Neural crest cell (in vitro differentiated cells): Measurements from ENCODE around the gene CLPSL2. TPM values are rescaled to one million over a fixed set of nuclear protein-coding genes. Genes with fewer than 3 reads are reported as not detected.

Experiments used
- DNase-seq: peaks from one replicate; pipeline ENCODE4 v3.0.0; 2021; ENCODE audit warnings: low read depth, mixed read lengths, low spot score
- H3K27ac Mint-ChIP-seq: one replicate; pipeline ENCODE4 v1.8.0; 2021; ENCODE audit warnings: mild to moderate bottlenecking, mixed read lengths; ENCODE audit not compliant: unreplicated experiment
- H3K27me3 Mint-ChIP-seq: 2 replicates; pipeline ENCODE4 v1.8.0; 2021; ENCODE audit warnings: low read depth, mild to moderate bottlenecking, mixed read lengths
- H3K36me3 Mint-ChIP-seq: 2 replicates; pipeline ENCODE4 v1.8.0; 2021; ENCODE audit warnings: low read depth, mild to moderate bottlenecking, mixed read lengths
- H3K4me1 Mint-ChIP-seq: 2 replicates; pipeline ENCODE4 v1.8.0; 2021; ENCODE audit warnings: mixed read lengths
- H3K4me3 Mint-ChIP-seq: one replicate; pipeline ENCODE4 v1.8.0; 2021; ENCODE audit warnings: mild to moderate bottlenecking, mixed read lengths
- H3K9me3 Mint-ChIP-seq: 2 replicates; pipeline ENCODE4 v1.8.0; 2021; ENCODE audit warnings: mixed read lengths
- total RNA-seq: library from RNA; stranded (reverse); gene quantifications from 2 replicates; pipeline ENCODE4 v1.2.1, GENCODE V29; 2021
- TF ChIP-seq, protein P1 (sequence below): fragments of 200-600 bp; sonication (generic); conservative IDR thresholded peaks from 2 replicates; pipeline ENCODE4 v1.5.0; 2021; ENCODE audit warnings: antibody characterized with exemption, mild to moderate bottlenecking

Gene CLPSL2
- total RNA-seq, 1 donor from 2014 or later = not detected

DNA sequence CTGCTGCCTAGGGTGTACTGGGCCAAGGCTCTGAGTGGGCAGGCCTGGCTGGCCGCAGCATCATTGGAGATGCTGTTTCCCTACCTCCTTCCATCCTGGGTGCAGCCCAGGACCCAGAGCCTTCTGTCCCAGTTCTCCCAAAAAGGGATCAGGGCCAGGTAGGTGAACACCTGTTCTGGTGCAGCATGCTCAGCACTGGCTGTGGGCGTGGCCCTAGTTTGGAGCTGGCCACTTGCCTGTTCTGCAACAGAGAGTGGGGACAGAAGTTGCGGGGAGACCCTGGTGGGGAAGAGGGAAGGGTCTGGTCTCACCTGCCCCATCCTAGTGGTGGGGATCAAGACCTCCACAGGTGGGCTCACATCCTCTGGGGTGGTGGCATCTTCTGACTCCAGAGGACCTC, 40.9 kb upstream of the CLPSL2 start:
- no peaks in the 10 kb centered on the region for H3K27me3 Mint-ChIP-seq
- H3K4me3 Mint-ChIP-seq = no peak overlapping the region
- no peaks in the 10 kb centered on the region for H3K36me3 Mint-ChIP-seq
- H3K4me1 Mint-ChIP-seq = peaks cover 46% of the 10 kb centered on the region
- H3K27ac Mint-ChIP-seq = no peak overlapping the region
- TF ChIP-seq, protein P1, sequence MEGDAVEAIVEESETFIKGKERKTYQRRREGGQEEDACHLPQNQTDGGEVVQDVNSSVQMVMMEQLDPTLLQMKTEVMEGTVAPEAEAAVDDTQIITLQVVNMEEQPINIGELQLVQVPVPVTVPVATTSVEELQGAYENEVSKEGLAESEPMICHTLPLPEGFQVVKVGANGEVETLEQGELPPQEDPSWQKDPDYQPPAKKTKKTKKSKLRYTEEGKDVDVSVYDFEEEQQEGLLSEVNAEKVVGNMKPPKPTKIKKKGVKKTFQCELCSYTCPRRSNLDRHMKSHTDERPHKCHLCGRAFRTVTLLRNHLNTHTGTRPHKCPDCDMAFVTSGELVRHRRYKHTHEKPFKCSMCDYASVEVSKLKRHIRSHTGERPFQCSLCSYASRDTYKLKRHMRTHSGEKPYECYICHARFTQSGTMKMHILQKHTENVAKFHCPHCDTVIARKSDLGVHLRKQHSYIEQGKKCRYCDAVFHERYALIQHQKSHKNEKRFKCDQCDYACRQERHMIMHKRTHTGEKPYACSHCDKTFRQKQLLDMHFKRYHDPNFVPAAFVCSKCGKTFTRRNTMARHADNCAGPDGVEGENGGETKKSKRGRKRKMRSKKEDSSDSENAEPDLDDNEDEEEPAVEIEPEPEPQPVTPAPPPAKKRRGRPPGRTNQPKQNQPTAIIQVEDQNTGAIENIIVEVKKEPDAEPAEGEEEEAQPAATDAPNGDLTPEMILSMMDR = no peak
- DNase-seq = no peak
- no peaks in the 10 kb centered on the region for H3K9me3 Mint-ChIP-seq

DNA sequence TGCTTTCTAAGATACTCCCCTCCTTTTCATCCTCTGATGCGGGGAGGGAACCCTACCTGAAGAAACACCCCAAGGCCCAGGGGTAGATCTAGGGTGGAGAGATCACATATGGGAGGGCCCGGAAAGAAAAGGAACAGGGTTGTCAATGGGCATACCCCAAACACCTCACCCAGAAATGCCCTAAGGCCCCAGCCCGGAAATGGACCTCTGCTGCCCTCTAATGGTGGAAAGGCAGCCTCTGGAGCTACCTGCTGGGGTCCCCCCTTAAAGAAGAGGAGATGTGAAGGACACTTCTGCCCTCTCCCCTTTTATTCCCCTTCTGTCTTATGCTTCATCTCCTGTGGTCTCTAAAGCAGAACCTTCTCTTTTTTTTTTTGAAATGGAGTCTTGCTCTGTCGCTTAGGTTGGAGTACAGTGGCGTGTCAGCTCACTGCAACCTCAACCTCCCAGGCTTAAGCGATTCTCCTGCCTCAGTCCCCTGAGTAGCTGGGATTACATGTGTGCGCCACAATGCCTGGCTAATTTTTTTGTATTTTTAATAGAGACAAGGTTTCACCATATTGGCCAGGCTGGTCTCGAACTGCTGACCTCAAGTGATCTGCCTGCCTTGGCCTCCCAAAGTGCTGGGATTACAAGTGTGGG, 40.0 kb upstream of the CLPSL2 start:
- Mint-ChIP-seq H3K36me3 (no peaks in the 10 kb centered on the region), H3K27ac (no peak overlapping the region), H3K4me1 (peaks cover 48% of the 10 kb centered on the region), H3K4me3 (peak overlapping the region; percentile 72), H3K27me3 (no peaks in the 10 kb centered on the region), H3K9me3 (no peaks in the 10 kb centered on the region)
- TF ChIP-seq, protein P1 = peak; percentile 91
- peak; percentile 79 for DNase-seq

DNA sequence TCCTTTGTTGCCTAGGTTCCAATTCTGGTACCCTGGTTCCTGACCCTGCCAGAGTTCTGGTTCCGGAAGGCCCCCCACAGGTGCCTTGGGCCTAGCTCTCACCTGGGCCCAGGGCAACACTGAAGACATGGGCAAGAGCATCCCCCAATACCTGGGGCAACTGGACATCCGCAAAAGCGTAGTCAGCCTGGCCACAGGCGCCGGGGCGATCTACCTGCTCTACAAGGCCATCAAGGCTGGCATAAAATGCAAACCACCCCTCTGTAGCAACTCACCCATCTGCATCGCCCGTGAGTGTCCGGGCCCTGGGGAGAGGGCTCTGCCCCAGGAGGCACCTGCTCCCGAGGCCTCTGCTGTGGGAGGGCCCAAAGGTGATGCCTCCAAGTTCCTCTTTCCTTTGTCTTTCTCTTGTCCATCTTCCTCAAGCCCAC, 39.4 kb upstream of the CLPSL2 start, which contains the start of gene ARMC12:
TSS of gene ARMC12 (plus strand) at position 51 of the 431 bp plus-strand sequence. CDS start at position 128, 77 bp downstream.
- Mint-ChIP-seq H3K36me3 (no peaks in the 10 kb centered on the region), H3K4me3 (peak within 1 kb of the TSS; percentile 72)
- TF ChIP-seq, protein P1 = no peak

DNA sequence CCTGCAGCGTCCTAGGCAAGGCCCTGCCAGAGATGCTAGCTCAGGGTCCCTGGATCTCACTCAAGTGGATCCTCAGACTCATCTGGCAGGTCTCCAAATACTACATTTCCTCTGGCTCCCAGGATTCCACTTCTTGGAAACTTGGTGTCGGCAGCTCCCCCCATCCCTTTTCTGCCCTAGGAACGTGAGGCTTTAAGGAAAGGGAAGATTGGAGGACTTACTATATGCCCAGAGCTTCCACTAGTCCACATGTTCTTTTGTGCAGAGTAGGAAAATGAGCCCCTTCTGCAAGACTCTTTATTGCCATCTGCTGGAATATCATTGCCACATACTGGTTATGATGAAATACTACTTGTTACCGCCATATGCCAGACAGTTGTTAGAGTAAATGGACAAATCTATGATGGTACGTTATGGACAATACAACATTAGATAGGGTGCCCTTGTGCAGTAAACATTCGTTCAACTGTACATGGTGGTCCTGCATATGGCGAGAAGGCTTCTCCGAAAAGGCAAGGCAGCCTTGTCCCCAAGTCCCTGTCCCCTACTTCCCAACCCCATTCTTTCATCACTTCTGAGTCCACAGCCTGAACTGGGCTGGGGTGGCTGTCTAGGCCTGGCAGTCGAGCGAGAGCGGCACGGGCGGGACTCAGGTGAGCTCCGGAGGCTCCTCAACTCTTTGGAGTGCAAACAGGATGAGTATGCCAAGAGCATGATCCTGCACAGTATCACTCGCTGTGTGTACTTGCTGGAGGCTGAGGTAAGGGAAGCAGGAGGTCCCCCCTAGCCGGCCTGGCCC, 38.8 kb upstream of the CLPSL2 start:
- H3K9me3 Mint-ChIP-seq = no peaks in the 10 kb centered on the region
- H3K36me3 Mint-ChIP-seq = no peaks in the 10 kb centered on the region
- H3K4me1 Mint-ChIP-seq = peaks cover 44% of the 10 kb centered on the region
- no peak overlapping the region for H3K27ac Mint-ChIP-seq
- no peaks in the 10 kb centered on the region for H3K27me3 Mint-ChIP-seq
- TF ChIP-seq, protein P1 = peak; percentile 85
- peak overlapping the region; percentile 64 for H3K4me3 Mint-ChIP-seq
- no peak for DNase-seq

More for the DNA sequence above, 39.4 kb upstream of the CLPSL2 start, which contains the start of gene ARMC12:
- no peak within 1 kb of the TSS for H3K27ac Mint-ChIP-seq
- no peaks in the 10 kb centered on the region for H3K27me3 Mint-ChIP-seq
- peaks cover 47% of the 10 kb centered on the region for H3K4me1 Mint-ChIP-seq
- no peaks in the 10 kb centered on the region for H3K9me3 Mint-ChIP-seq
- DNase-seq = no peak

DNA sequence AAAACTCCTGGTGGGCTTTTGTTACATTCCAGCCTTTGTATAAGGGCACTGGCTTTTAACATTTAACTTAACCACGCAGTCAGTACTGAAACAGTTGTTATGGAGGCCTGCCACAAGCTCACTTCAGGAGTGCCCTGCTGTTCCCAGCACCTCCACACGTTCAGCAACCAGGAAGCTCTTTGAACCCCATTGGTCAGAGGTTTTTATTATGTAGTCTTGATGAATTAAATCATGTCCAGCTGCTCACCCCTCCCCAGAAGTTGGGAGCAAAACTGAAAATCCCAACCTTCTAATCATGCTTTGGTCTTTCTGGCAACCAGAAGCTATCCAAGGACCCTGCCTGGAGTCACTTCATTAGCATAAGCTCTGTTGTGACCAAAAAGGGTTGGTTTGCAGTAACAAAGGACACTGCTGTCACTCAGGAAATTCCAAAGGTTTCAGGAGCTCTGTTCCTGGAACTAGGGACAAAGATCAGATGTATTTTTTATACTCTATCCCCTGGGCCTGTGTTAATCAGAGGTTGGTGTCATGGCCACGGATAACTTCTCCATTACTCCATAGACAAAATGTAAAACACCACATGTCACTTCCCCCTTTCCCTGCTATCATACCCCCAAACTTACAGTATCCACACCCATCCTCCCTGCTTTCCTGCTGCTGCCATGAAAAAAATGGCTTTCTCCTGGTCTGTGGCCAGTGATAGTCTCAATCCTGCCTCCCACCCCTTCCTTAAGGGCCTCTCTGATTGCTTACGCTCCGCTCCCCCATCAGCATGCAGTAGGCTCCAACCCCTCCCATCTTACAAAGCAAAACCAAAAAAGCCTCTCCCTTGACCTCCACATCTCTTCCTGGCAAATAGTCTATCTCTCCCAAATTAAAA, 36.5 kb upstream of the CLPSL2 start:
- Mint-ChIP-seq H3K4me1 (peaks cover 39% of the 10 kb centered on the region), H3K27me3 (no peaks in the 10 kb centered on the region), H3K9me3 (no peaks in the 10 kb centered on the region), H3K36me3 (no peaks in the 10 kb centered on the region), H3K4me3 (peak overlapping the region; percentile 43), H3K27ac (peak overlapping the region; percentile 91)
- TF ChIP-seq, protein P1 = no peak
- no peak for DNase-seq
